Mesenchymal stem cell (in vitro differentiated cells and primary cell): Measurements from ENCODE around the gene LNX1.

Experiments
- DNase-seq: peaks from one replicate; pipeline ENCODE4 v3.0.0-alpha.2; 2013
- H2AFZ ChIP-seq: one replicate; pipeline ENCODE4 v1.6.1; 2013; ENCODE audit warnings: low read depth, mild to moderate bottlenecking, control low read depth, inconsistent platforms, low read length, moderate library complexity
- H2AK5ac ChIP-seq: 2 replicates; pipeline ENCODE4 v1.6.1; 2013; ENCODE audit warnings: low read length, moderate library complexity, mild to moderate bottlenecking, inconsistent platforms; ENCODE audit not compliant: severe bottlenecking
- H2BK120ac ChIP-seq: one replicate; pipeline ENCODE4 v1.6.1; 2013; ENCODE audit warnings: low read depth, mild to moderate bottlenecking, inconsistent platforms, low read length, moderate library complexity
- H2BK12ac ChIP-seq, 2 experiments: one replicate each; pipeline ENCODE4 v1.6.1; 2013; ENCODE audit warnings: inconsistent platforms in 2 of 2, low read length in 2 of 2, mild to moderate bottlenecking in 2 of 2, moderate library complexity in 2 of 2, control low read depth in 1 of 2
- H2BK15ac ChIP-seq: one replicate; pipeline ENCODE4 v1.6.1; 2013; ENCODE audit warnings: mild to moderate bottlenecking, low read depth, inconsistent platforms; ENCODE audit not compliant: poor library complexity, severe bottlenecking
- H2BK5ac ChIP-seq: 2 replicates; pipeline ENCODE4 v1.6.1; 2013; ENCODE audit warnings: low read depth, mild to moderate bottlenecking, low read length, control low read depth, inconsistent platforms; ENCODE audit not compliant: poor library complexity, severe bottlenecking
- H3K14ac ChIP-seq, 2 experiments: one replicate each; pipeline ENCODE4 v1.6.1; 2013; ENCODE audit warnings: inconsistent platforms in 2 of 2, low read length in 2 of 2, control low read depth in 1 of 2, mild to moderate bottlenecking in 1 of 2, moderate library complexity in 1 of 2
- H3K18ac ChIP-seq, 2 experiments: one replicate each; pipeline ENCODE4 v1.6.1; 2013; ENCODE audit warnings: inconsistent platforms in 2 of 2, low read length in 2 of 2, control low read depth in 1 of 2, low read depth in 1 of 2, mild to moderate bottlenecking in 1 of 2
- H3K23ac ChIP-seq, 2 experiments: one replicate each; pipeline ENCODE4 v1.6.1; 2013; ENCODE audit warnings: inconsistent platforms in 2 of 2, low read length in 2 of 2, mild to moderate bottlenecking in 2 of 2, moderate library complexity in 2 of 2, control low read depth in 1 of 2
- H3K27ac ChIP-seq: 2 replicates; pipeline ENCODE4 v1.5.1; 2013; ENCODE audit warnings: mild to moderate bottlenecking, moderate library complexity, low read length, control low read depth, inconsistent platforms; ENCODE audit not compliant: poor library complexity, severe bottlenecking
- H3K27me3 ChIP-seq, 2 experiments: 2 replicates each; pipeline versions ENCODE4 v1.6.1 to v1.7.0; 2013; ENCODE audit warnings: low read length in 2 of 2, mild to moderate bottlenecking in 2 of 2, moderate library complexity in 2 of 2, control low read depth in 1 of 2, inconsistent platforms in 1 of 2; ENCODE audit not compliant: control insufficient read depth in 1 of 2, insufficient read depth in 1 of 2
- H3K36me3 ChIP-seq, 2 experiments: 2 replicates each; pipeline versions ENCODE4 v1.6.1 to v1.7.0; 2013; ENCODE audit warnings: low read length in 2 of 2, control low read depth in 1 of 2, inconsistent platforms in 1 of 2, low read depth in 1 of 2, mild to moderate bottlenecking in 1 of 2; ENCODE audit not compliant: insufficient read depth in 2 of 2, control insufficient read depth in 1 of 2
- H3K4ac ChIP-seq, 2 experiments: one replicate each; pipeline ENCODE4 v1.6.1; 2013; ENCODE audit warnings: inconsistent platforms in 2 of 2, low read length in 2 of 2, mild to moderate bottlenecking in 2 of 2, moderate library complexity in 2 of 2, control low read depth in 1 of 2, low read depth in 1 of 2
- H3K4me1 ChIP-seq: 2 replicates; pipeline ENCODE4 v1.6.1; 2013; ENCODE audit warnings: low read depth, low read length, control low read depth; ENCODE audit not compliant: control insufficient read depth, insufficient read depth
- H3K4me2 ChIP-seq: 2 replicates; pipeline ENCODE4 v1.6.1; 2013; ENCODE audit warnings: low read length, mild to moderate bottlenecking, inconsistent platforms; ENCODE audit not compliant: poor library complexity, severe bottlenecking
- H3K4me3 ChIP-seq, 2 experiments: 2 replicates each; pipeline versions ENCODE4 v1.5.1 to v1.7.0; 2013; ENCODE audit warnings: low read length in 2 of 2, mild to moderate bottlenecking in 2 of 2, control low read depth in 1 of 2, low read depth in 1 of 2; ENCODE audit not compliant: insufficient read depth in 1 of 2
- H3K79me1 ChIP-seq: replicated peaks from 2 replicates; pipeline ENCODE4 v1.6.1; 2013; ENCODE audit warnings: mild to moderate bottlenecking, control low read depth, low read length, inconsistent platforms; ENCODE audit not compliant: poor library complexity, severe bottlenecking
- H3K9ac ChIP-seq: 2 replicates; pipeline ENCODE4 v1.7.0; 2013; ENCODE audit warnings: mild to moderate bottlenecking, low read length, moderate library complexity
- H3K9me3 ChIP-seq: 2 replicates; pipeline ENCODE4 v1.7.0; 2013; ENCODE audit warnings: mild to moderate bottlenecking, low read length; ENCODE audit not compliant: control insufficient read depth
- H4K8ac ChIP-seq: one replicate; pipeline ENCODE4 v1.6.1; 2013; ENCODE audit warnings: inconsistent platforms, mild to moderate bottlenecking, low read length, moderate library complexity
- H4K91ac ChIP-seq: one replicate; pipeline ENCODE4 v1.6.1; 2013; ENCODE audit warnings: mild to moderate bottlenecking, low read length, inconsistent platforms
- WGBS: methylation state at CpG from one replicate; pipeline ENCODE4 v1.1.7; 2013; ENCODE audit warnings: mixed read lengths; 5-methylcytosine and 5-hydroxymethylcytosine counted together

Gene LNX1

DNA sequence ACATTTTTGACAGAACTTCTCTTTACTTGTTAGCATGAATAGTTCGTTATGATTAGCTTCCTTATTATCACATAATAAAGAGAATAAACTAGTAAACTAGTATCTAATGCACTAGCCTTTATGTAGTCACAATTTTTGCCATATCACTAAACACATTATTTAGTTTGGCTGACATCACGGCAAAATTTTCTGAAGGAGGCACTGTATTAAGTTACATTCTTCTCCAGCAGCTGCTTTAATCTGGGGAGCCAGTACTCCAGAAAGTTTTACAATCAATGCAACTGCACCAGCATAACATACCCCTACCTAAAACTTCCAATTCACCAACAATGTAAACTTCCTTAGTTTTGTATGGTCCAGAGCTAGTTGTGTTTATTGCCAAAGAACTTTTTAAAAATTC is 126.0 kb downstream of the LNX1 start:
- Histone ChIP-seq H4K91ac (no peak overlapping the region), H3K23ac (no peak overlapping the region), H4K8ac (no peak overlapping the region), H3K18ac (no peak overlapping the region), H3K27me3 (no peaks in the 10 kb centered on the region), H3K36me3 (peaks cover 0 to 50% of the 10 kb centered on the region in 2 experiments), H3K79me1 (no peaks in the 10 kb centered on the region), H3K9ac (no peak overlapping the region), H3K4ac (no peak overlapping the region), H3K4me1 (no peaks in the 10 kb centered on the region), H3K4me2 (no peak overlapping the region), H2BK12ac (no peak overlapping the region), H3K4me3 (no peak overlapping the region), H3K27ac (no peak overlapping the region), H2BK5ac (no peak overlapping the region), H3K9me3 (peaks cover 7% of the 10 kb centered on the region), H2AFZ (no peak overlapping the region), H2AK5ac (no peak overlapping the region), H2BK120ac (no peak overlapping the region), H2BK15ac (no peak overlapping the region), H3K14ac (no peak overlapping the region)
- no peak for DNase-seq
- WGBS: 100% methylated on average over 1 of the region's 2 CpGs

DNA sequence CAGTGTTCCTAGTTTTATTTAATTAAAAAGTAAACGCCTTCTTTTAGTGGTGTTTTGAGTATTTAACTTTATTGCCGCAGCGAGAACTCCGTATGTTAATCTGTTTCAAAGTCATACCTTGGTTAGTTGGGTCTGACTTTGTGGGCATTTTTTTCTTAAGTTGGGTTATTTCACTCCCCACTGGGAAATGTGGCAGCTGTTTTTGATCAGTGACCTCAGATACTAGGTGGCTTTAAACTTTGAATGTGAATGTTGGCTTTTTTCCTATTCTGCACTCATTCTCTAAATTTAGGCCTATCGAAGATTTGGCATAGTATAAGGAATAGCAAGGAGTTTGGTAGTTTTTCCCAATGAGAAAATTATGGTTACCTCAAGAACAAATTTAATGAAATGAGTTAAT is 127.9 kb downstream of the LNX1 start:
- Histone ChIP-seq H2BK5ac (no peak overlapping the region), H3K27ac (no peak overlapping the region), H2AK5ac (no peak overlapping the region), H2BK120ac (no peak overlapping the region), H2AFZ (no peak overlapping the region), H3K18ac (no peak overlapping the region), H3K14ac (no peak overlapping the region), H4K91ac (no peak overlapping the region), H3K27me3 (no peaks in the 10 kb centered on the region), H3K9ac (no peak overlapping the region), H3K79me1 (no peaks in the 10 kb centered on the region), H3K23ac (no peak overlapping the region), H3K4ac (no peak overlapping the region), H3K9me3 (peaks cover 7% of the 10 kb centered on the region), H3K4me3 (no peak overlapping the region), H4K8ac (no peak overlapping the region), H3K4me2 (no peak overlapping the region), H3K4me1 (peaks cover 3% of the 10 kb centered on the region), H2BK12ac (no peak overlapping the region), H3K36me3 (peaks cover 0 to 69% of the 10 kb centered on the region in 2 experiments), H2BK15ac (no peak overlapping the region)
- WGBS: over 99% methylated on average over 5 of the region's 5 CpGs
- no peak for DNase-seq

DNA sequence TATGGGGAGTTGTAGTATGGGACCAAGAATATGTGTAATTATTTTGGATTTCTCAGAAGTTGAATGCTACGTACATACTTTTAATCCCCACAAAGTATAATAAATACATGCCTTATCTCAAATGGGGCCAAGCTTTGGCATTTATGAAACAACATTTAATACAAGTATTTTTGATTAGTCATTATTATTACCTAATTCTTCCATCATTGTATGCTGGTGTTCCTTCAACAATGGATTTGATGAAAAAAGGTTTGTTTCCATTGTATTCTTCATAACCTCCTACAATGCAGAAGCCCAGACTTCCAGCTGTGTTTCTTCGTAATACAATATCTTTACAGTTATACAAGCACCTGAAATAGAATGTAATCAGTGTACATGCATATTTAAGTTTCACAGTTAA is 130.0 kb downstream of the LNX1 start:
- no peak overlapping the region for H2BK12ac ChIP-seq
- H3K18ac ChIP-seq: no peak overlapping the region
- no peak overlapping the region for H3K14ac ChIP-seq
- H3K4me3 ChIP-seq: no peak overlapping the region
- H4K91ac ChIP-seq: no peak overlapping the region
- peaks cover 3% of the 10 kb centered on the region for H3K4me1 ChIP-seq
- H3K36me3 ChIP-seq: peaks cover 0 to 90% of the 10 kb centered on the region in 2 experiments
- DNase-seq: no peak
- no CpG with 5 or more reads among the region's 2 CpGs for WGBS
- H3K9me3 ChIP-seq: peaks cover 2% of the 10 kb centered on the region
- H3K9ac ChIP-seq: no peak overlapping the region
- H2BK120ac ChIP-seq: no peak overlapping the region
- H3K23ac ChIP-seq: no peak overlapping the region
- H3K4me2 ChIP-seq: no peak overlapping the region
- no peak overlapping the region for H2AFZ ChIP-seq
- H2BK15ac ChIP-seq: no peak overlapping the region
- H2AK5ac ChIP-seq: no peak overlapping the region
- no peak overlapping the region for H3K27ac ChIP-seq
- no peak overlapping the region for H4K8ac ChIP-seq
- no peak overlapping the region for H2BK5ac ChIP-seq
- peaks cover 2% of the 10 kb centered on the region for H3K79me1 ChIP-seq
- H3K27me3 ChIP-seq: no peaks in the 10 kb centered on the region
- no peak overlapping the region for H3K4ac ChIP-seq

- Histone ChIP-seq H2BK5ac (no peak overlapping the region), H3K4me1 (peaks cover 3% of the 10 kb centered on the region), H3K4me3 (no peak overlapping the region), H2BK15ac (no peak overlapping the region), H3K14ac (no peak overlapping the region), H3K36me3 (peaks cover 0 to 97% of the 10 kb centered on the region in 2 experiments), H2BK120ac (no peak overlapping the region), H3K27ac (peak overlapping the region; percentile 65), H4K8ac (no peak overlapping the region), H3K4ac (no peak overlapping the region), H3K9ac (no peak overlapping the region), H2AFZ (no peak overlapping the region), H3K23ac (no peak overlapping the region), H2BK12ac (no peak overlapping the region), H3K4me2 (no peak overlapping the region), H3K27me3 (no peaks in the 10 kb centered on the region), H3K18ac (no peak overlapping the region), H2AK5ac (no peak overlapping the region), H3K9me3 (no peaks in the 10 kb centered on the region), H3K79me1 (peaks cover 2% of the 10 kb centered on the region), H4K91ac (no peak overlapping the region)
- peak; percentile 55 for DNase-seq
These were observed 131.7 kb downstream of the LNX1 start for GRCh38 chr4:53459548-53459947.
